Measurements from ENCODE around the gene SLC1A1.
"Not testable (repeated sequence)": the region's sequence is repeated elsewhere in the genome, so short reads cannot be mapped to it uniquely, and the experiment has no call there.

Gene SLC1A1

DNA sequence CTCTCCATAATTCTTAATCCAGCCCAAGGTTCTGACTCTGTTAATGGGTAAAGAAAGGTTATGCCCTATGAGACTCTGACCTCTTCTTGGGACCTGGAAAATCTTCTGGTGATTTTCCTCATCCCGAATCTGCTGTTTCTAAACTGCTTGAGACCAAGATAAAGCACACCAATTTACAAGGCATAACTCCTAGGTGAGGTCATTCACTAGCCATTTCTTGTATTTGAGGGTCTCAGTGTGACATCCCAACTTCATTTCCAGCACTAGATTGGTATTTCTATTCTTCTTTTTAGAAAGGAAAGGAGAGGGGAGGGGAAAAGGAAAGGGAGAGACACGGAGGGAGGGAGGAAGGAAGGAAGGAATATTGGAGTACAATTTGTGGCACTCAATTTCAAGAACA is 51.6 kb downstream of the SLC1A1 start:
- no peak for DNase-seq (ENCODE audit: low spot score)

DNA sequence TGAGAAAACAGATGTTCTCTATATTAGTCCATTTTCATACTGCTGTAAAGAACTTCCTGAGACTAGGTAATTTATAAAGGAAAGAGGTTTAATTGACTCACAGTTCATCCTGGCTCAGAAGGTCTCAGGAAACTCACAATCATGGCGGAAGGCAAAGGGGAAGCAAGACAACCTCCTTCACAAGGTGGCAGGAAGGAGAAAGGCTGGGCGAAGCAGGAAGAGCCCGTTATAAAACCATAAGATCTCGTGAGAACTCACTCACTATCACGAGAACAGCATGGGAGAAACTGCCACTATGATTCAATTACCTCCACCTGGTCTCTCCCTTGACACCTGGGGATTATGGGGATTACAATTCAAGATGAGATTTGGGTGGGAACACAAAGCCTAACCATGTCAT is 54.4 kb downstream of the SLC1A1 start:
- not testable (repeated sequence) for DNase-seq (ENCODE audit: low spot score)

DNA sequence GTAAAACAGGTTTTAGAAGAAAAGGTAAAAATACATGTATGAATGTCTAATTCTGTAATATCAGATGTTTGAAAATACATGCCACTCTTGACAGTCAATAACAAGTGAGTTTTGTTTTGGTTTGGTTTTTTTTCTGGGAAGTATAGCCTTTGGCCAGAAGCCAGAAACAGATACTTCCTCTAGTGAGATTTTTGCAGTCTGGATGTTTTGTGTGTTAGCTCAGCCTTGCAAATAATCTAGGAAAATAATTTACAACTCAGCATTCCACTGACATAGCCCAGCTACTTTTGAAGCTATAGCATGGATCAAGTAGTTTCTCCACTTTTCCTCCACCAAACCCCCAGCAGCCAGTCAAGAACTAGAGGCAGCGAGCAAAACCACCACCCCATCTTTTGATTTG is 56.7 kb downstream of the SLC1A1 start:
- no peak for DNase-seq (ENCODE audit: low spot score)

DNA sequence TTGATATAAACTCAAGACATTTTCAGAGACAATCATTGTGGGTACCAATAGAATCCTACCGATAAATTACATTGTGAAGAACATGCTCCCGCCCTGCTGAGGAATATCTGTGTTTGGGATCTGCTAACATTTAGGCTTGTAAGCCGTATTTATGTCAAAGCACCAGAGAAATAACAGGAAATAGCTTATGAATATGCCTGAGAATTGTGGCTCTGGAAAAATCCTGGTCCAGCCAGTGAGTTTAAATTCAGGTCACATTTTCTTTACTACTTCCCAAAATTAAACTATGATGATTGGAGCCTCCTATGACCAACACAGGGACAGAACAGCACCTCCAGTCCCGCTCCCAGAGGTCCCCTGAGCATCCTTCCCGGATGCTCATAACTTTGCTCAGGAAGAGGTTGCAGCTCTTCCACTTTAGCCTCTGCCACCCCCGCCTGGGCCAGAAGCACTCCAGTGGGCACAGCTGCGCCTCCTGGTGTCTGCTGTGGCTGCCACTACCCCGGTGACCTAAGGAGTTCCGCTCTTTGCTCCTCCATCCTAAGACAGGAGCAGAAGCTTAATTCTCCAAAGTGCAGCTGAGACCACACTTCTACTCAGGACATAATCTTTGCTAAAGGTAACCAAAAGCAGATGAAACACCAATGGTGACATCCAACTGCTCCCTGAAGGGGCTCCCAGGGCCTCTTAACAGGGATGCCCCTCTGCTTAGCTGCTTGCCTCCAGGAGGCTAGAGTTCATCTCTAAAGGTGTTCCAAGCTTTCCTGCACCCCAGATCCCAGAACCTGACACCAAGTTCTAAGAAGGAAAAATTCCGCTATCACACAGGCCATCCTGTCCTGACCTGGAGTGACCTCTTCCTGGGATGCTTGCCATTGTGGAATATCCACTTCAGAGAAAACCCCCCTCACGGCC is 58.8 kb downstream of the SLC1A1 start:
- DNase-seq (ENCODE audit: low spot score), result peak; percentile 73

DNA sequence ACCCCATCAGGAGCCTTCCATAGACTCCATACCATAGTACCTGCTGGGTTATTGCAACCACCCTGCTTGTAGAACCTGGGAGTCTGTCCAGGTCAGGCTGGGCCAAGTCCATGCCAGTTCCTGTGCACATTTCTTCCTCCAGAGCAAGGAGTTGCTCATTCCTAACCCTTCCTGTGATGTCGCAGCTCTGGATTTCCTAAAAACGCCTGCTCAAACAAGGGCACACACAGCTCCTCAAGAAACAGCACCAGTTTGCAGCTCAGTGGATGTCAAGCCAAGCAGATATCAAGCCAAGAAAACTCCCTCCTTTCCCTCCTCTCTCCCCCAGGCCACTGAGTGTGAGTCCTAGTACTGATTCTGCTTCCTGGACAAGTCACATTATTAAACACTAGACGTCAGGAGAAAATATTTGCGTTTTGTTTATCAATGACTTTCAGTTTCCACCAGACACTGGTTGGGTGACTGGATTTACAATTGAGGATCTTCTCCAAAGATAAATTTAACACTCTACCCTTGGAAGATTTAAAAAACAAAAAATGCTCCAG is 59.6 kb downstream of the SLC1A1 start:
- no peak for DNase-seq (ENCODE audit: low spot score)

DNA sequence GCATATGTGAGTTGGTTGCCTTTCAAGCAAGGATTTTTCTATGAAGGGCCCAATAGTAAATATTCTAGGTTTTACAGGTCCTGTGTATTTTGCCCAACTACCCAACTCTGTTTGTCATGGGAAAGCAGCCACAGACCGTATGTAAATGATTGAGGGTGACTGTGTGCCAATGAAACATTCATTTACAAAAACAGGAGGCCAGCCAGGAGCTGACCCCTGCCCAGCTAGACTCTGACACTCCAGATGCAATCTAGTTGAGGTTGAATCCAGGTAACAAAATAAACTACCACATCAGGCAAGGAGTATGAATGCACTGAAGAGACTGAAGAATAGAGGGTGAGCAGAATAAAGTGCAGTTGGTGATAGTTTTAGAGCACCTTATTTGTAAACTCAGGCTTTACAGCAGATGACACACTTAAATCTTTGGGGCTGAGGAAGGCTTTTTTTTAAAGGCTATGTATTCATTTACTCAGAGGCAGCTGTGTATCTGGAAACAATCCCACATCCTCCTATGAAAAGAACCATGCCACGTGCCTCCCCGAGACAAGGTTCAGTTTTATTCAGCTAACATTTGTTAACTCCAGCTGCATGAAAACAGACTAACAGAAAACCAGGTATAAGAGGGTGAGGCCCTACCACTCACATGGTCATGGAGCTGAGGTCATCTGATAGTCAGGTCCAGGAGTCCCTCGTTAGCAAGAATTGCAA is 60.7 kb downstream of the SLC1A1 start:
- no peak for DNase-seq (ENCODE audit: low spot score)

DNA sequence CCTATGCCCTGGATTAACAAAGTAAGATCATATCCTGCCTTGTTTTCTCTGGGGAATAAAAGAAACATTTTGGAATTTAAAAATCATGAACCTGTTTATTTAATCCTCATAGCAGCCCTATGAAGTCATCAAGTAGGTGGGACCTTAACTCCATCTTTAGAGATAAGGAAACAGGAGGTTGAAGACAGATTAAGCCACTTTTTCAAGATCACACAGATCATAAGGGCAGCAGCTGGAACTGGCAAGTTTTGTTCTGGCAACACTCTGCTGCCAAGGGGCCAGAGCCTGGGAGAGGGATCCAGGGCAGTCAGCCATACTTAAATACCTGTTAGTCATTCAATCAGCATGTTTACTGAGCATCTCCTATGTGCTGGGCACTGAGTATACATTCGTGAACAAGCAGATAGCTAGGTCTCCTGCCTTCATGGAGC is 63.7 kb downstream of the SLC1A1 start:
- DNase-seq (ENCODE audit: low spot score), result no peak

DNA sequence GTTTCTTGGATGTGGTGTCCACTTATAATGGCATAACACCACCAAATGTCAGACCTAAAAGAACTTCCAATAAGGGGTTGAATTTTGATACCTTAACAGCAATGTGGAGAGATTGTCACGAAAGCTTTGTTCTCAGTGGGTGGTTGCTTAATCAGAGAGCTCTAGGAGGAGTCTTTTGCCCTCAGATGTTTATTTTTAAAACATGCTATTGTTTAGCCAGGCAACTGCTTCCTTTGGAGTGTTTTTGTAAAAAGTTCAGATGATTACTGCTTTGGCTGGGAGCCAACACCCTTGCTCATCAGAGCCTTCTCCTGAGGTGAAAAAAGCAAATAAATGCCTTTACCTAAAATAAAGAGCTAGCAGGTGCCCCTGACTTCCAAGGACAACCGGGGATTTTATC is 65.0 kb downstream of the SLC1A1 start:
- no peak for DNase-seq (ENCODE audit: low spot score)

DNA sequence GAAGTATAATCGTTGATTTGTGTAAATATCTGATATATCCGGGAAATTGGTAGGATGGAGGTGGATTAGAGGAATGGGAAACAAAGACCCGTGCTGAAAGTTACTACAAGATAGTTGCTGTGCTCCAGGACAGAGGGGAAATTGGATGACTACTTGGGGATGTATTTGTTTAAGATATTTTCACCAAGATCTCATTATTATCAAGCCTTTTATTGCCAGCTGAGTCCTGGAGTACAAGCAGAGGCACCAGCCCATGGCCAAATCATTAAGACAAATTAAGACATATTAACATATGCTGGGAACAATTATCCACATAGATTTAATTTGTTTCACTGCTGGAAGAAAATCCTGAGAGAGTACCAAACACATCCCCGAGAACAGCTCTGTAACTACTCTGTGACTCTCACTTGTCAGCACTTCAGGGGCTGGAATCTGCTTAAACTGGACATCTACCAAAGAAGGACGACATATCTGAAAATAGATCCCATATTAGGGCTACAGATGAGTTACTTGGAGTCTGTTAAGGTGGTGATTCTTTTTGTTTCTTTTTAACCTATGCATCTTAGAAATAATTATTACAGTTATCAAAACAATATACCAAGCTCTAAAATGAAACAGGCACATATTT is 68.2 kb downstream of the SLC1A1 start:
- DNase-seq (ENCODE audit: low spot score), result no peak

DNA sequence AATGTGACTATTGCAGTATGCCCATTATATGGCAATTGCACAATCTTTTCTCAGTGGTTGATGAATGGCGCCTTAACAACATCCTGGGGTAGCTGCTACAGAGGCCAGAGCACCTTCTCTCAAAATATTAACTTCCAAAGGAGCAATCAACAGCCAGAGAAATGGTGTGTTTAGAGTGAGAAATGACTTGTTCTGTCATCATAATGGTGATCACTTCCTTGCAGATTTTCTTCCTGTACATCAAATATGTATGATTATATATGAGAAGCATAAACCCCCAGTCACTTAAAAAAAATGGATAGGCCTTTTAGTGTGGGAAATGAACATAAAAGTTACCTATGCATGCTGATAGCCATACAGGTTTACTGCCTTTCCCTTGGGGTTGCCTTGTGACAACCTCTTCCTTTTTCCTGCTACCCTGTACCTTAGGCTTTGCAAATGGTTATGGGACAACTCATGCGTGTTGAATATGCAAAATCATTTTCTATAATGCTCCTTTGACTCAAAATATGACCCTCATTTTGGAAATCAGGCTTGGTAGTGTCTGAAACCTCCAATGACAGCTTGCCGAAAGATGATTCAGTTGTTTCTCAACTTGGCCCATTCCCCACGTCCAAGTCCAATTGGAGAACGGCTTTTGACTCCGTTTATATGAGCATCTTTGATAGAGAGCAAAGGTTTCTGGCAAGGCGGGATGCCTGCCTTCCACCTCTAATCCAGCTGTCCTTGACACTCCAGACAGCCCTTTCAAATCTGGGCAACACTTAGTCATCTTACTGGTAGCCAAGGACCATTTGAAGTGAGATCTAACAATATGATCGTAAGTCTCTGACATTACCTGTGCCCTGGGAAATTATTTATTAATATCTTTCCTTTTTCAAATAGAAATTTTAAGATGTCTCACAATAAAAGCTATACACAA is 69.3 kb downstream of the SLC1A1 start:
- DNase-seq (ENCODE audit: low spot score), result no peak

DNA sequence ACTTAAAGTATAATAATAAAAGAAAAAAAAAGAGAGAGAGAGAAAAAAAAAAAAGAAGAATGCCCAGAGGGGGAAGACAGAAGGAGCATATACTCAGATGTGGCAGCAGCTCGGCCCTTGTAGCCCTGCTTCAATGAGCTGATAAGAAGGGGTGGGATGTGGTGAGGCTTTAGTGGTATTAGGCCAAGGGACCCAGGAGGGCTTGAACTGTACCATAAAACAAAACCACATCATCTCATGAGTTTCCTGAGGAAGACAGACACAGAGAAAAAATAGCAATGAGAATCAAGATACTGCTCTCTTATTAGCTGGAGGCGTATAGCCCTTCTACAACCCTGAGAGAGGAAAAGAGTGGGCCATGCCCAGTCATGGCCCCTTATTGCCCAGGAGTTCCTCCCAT is 72.8 kb downstream of the SLC1A1 start:
- no peak for DNase-seq (ENCODE audit: low spot score)

DNA sequence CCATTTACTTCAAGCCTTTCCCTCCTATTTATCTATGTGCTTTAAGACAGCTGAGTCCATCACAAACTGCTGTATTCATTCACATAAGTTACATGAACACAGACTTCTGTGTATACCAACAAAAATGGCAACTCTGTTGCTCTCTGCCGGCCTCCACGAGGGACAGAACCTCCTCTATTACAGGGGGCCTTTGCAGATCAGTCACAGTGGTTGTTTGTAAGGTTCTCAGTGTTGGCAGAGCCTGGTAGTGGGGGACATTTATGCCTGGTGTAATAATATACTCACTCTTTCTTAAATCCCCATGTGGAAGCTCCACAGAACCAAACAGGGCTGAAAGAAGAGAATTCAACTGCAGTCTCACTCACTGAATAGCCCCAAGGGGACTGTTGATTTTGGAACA is 76.5 kb downstream of the SLC1A1 start:
- DNase-seq (ENCODE audit: low spot score), result no peak

DNA sequence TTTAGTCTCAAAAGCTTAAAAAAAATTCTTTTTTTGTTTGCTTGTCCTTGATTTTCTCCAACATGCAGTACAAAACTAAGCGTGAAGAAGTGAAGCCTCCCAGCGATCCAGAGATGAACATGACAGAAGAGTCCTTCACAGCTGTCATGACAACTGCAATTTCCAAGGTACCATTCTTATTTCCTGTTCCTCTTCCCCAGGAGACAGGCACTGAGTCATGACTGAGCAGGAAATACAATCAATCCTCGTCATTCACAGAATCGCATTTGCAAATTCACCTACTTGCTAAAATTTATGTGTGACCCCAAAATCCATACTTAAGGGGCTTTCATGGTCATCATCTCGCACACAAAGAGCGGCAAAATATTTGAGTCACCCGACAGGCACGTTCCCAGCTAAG is 77.3 kb downstream of the SLC1A1 start:
- no peak for DNase-seq (ENCODE audit: low spot score)

DNA sequence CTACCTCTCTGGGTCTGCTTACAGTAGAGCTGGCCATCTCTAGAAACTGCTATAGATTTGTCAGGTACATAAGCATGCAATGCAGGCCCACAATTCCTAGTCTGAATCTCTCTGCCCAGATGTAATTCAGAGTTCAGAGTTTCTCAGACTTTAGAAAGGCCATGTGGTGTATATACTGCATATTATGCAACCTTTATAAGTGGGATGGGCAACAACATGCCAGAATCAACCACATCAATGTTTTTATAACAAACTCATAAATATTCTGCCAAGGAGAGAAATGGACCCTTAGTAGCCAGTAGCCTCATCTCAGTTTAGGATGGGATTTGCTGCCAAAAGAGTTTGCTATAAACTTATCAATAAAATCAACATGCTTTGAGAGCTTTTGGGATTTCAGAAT is 78.8 kb downstream of the SLC1A1 start:
- no peak for DNase-seq (ENCODE audit: low spot score)

DNA sequence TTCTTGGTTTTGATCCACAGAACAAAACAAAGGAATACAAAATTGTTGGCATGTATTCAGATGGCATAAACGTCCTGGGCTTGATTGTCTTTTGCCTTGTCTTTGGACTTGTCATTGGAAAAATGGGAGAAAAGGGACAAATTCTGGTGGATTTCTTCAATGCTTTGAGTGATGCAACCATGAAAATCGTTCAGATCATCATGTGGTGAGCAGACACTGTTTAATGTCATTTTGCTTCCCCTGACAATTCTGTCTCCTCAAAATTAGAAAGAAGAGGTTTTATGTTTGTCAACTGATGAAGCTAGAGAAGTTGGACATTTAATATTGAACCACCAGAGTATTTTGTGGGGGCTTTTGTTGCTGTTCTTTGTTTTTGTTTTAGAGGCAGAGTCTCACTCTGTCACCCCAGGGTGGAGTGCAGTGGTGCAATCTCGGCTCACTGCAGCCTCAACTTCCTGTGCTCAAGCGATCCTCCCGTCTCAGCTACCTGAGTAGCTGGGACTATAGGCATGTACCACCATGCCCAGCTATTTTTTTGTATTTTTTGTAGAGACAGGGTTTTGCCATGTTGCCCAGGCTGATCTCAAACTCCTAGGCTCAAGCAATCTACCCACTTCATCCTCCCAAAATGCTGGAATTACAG is 82.0 kb downstream of the SLC1A1 start:
- DNase-seq (ENCODE audit: low spot score), result no peak

DNA sequence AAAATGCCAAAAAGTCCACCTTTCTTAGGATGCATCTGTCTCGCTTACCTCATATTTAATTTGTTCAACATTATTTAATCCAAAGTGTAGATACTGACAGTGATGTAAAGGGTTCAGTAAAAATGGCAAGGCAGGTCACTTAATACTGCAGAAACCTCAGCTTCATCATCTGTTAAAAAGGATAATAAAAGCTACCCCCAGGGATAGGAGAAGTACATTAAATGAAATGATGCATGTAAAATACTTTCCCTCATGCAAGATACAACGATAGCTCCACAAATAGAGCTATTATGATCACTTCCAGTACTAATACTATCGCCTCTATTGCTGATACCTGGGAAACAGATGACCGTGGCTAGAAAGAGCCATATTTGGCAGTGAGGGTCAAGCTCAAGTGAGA is 82.9 kb downstream of the SLC1A1 start:
- DNase-seq (ENCODE audit: low spot score), result no peak

DNA sequence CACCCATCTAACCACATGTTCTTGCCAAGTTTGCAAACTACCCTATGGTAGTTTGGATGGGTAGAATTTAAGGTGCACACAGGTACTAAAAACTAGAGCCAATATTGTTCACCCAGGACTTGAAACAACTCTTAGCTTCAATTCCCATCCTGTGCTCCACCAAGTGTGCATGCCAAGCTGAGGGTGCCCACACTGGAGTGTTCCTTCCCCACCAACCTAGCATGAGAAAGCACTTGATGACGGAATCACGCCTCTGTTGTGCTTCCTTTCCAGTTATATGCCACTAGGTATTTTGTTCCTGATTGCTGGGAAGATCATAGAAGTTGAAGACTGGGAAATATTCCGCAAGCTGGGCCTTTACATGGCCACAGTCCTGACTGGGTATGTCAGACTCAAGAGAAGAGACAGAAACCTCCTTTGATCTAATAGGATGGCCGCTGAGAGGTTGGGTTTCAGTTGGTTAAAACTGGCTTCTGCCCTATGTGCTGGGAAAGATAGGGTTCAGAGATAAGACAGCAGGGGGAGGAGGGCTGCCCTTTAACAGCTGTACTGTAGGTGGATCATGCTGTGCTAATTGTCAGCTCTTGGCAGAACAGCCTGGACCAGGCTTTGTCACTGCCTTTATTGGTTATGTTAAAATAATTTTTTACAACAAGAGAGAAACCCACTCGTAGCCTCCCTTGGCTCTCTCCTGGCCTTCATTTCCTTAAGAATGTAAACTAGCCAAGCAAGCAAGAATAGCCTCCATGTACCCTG is 83.5 kb downstream of the SLC1A1 start:
- DNase-seq (ENCODE audit: low spot score), result no peak

DNA sequence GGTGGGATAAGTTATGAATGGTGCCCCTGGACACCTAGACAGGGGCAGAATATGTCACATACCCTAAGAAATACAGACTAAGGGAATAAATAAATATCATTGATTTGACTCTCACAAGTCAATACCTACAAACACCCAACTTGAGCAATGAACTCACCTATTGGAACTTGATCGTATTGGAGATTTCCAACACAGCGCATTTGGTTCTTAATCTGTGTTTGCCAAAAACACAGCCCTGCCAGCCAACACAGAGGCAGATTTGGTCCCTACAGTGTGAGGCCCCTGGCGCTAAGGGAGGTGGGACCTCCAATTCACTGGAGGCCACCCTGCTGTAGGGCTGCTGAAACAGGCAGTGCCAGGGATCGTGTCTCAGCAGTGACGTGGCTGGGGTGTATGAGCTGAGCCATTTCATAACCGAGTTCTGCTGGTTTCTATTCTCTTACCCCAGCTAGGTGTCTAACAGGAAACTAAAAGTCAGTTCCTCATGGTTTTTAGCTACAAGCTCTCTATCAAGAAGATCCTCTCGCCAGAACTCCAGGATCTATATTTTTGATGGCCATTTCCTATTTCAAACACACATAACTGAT is 84.5 kb downstream of the SLC1A1 start:
- DNase-seq (ENCODE audit: low spot score), result no peak

DNA sequence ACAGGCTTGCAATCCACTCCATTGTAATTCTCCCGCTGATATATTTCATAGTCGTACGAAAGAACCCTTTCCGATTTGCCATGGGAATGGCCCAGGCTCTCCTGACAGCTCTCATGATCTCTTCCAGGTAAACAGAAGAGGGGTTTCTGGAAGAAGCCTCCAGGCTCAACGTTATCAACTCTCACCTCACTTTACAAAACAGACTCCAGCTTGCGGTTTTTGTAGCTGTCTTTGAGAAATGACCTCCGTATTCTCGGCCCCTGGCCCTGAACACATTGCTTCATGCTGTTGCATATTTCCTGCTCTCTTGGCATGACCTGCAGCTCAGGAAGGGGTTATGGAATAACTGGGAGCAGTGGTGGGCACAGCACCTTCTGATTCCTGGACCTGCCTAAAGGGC is 85.7 kb downstream of the SLC1A1 start:
- no peak for DNase-seq (ENCODE audit: low spot score)

DNA sequence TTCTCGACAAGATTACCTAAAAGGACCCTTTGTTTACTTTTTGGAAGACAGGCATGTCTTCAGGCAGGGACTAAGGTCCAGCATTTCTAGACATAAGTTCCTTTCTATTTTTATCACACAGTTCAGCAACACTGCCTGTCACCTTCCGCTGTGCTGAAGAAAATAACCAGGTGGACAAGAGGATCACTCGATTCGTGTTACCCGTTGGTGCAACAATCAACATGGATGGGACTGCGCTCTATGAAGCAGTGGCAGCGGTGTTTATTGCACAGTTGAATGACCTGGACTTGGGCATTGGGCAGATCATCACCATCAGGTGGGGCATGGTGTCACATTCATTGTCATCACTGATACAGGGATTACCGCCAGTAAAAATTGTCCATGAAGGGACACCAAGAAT is 86.2 kb downstream of the SLC1A1 start:
- no peak for DNase-seq (ENCODE audit: low spot score)
